HFFc6 (cell line): ENCODE data around the gene SPNS3. TPM values are rescaled to one million over a fixed set of nuclear protein-coding genes. Genes with fewer than 3 reads are reported as not detected.

Experiments used
- DNase-seq: peaks from one replicate; pipeline ENCODE4 v3.0.0-alpha.2; 2018
- H3K27ac Mint-ChIP-seq: 2 replicates; pipeline ENCODE4 v1.8.0; 2020; ENCODE audit warnings: mild to moderate bottlenecking, mixed read lengths
- H3K27me3 Mint-ChIP-seq: 2 replicates; pipeline ENCODE4 v1.8.0; 2021; ENCODE audit warnings: mild to moderate bottlenecking, moderate library complexity, mixed read lengths; ENCODE audit not compliant: insufficient read depth
- H3K36me3 Mint-ChIP-seq: 2 replicates; pipeline ENCODE4 v1.8.0; 2021; ENCODE audit warnings: low read depth, mixed read lengths
- H3K4me1 Mint-ChIP-seq: 2 replicates; pipeline ENCODE4 v1.8.0; 2020; ENCODE audit warnings: low read depth, mixed read lengths
- H3K4me3 Mint-ChIP-seq: 2 replicates; pipeline ENCODE4 v1.8.0; 2020; ENCODE audit warnings: mild to moderate bottlenecking, moderate library complexity, mixed read lengths
- H3K9me3 Mint-ChIP-seq: 2 replicates; pipeline ENCODE4 v1.8.0; 2020; ENCODE audit warnings: mild to moderate bottlenecking, mixed read lengths
- CTCF ChIP-seq: fragments of 200-600 bp; sonication (generic); IDR thresholded peaks from 2 replicates; pipeline ENCODE4 v1.5.0; 2021; ENCODE audit warnings: antibody characterized with exemption, mild to moderate bottlenecking
- total RNA-seq, 6 experiments: library from RNA; stranded (reverse); fragmentation: NEBNext Ultra II Directional; extraction: Animal tissue kit (Norgen Biotek cat#: 25700); gene quantifications; 2 replicates in 1 of 6; 3 replicates in 5 of 6; pipeline ENCODE4 v1.2.3, GENCODE V29; 2021

Gene SPNS3
- total RNA-seq, 6 experiments from 2014 or later: not detected

DNA sequence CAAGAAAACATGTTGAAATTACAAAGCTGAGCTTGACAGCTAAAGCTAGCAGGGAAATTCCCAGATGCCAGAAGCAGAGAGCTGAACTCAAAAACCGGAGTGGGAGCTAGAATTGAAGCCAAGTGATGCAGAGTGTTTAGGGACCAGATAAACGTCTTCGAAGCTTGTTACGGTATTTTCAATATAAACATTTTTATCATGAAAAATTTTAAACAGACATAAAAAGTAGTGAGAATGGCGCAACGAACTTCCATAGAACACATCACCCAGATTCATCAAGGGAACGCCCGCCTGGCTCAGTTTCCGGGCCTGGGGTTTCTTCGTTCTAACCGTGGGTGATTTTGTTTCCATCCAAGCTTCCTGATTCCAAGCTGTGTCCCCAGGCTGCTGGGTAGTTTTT, 83.0 kb downstream of the SPNS3 start:
- Mint-ChIP-seq H3K4me3 (no peak overlapping the region), H3K36me3 (no peaks in the 10 kb centered on the region), H3K27ac (no peak overlapping the region), H3K4me1 (peaks cover 7% of the 10 kb centered on the region; the same call in 1 of the 2 replicates), H3K9me3 (peaks cover 4% of the 10 kb centered on the region; the same call in 1 of the 2 replicates), H3K27me3 (peaks cover 36% of the 10 kb centered on the region)
- DNase-seq: no peak
- no peak for TF ChIP-seq CTCF

GRCh38 chr17:4518901-4519300, 85.2 kb downstream of the SPNS3 start:
- H3K36me3 Mint-ChIP-seq: no peaks in the 10 kb centered on the region
- no peak for TF ChIP-seq CTCF
- peaks cover 30% of the 10 kb centered on the region for H3K27me3 Mint-ChIP-seq
- peaks cover 4% of the 10 kb centered on the region; the same call in 1 of the 2 replicates for H3K9me3 Mint-ChIP-seq
- H3K27ac Mint-ChIP-seq: no peak overlapping the region
- peaks cover 7% of the 10 kb centered on the region; the same call in 1 of the 2 replicates for H3K4me1 Mint-ChIP-seq
- H3K4me3 Mint-ChIP-seq: no peak overlapping the region
- no peak for DNase-seq

- H3K4me1 Mint-ChIP-seq: peaks cover 7% of the 10 kb centered on the region; the same call in 1 of the 2 replicates
- DNase-seq: no peak
- no peak overlapping the region for H3K27ac Mint-ChIP-seq
- H3K27me3 Mint-ChIP-seq: peaks cover 30% of the 10 kb centered on the region
- H3K36me3 Mint-ChIP-seq: no peaks in the 10 kb centered on the region
- no peak overlapping the region for H3K4me3 Mint-ChIP-seq
- TF ChIP-seq CTCF: no peak
- H3K9me3 Mint-ChIP-seq: peaks cover 4% of the 10 kb centered on the region; the same call in 1 of the 2 replicates
Observed at GRCh38 chr17:4519361-4519788, 85.6 kb downstream of the SPNS3 start.

GRCh38 chr17:4520060-4520893, 86.5 kb downstream of the SPNS3 start:
- no peak for DNase-seq
- H3K27ac Mint-ChIP-seq: no peak overlapping the region
- peaks cover 7% of the 10 kb centered on the region; the same call in 1 of the 2 replicates for H3K4me1 Mint-ChIP-seq
- no peak overlapping the region for H3K4me3 Mint-ChIP-seq
- H3K9me3 Mint-ChIP-seq: peaks cover 4% of the 10 kb centered on the region; the same call in 1 of the 2 replicates
- peaks cover 30% of the 10 kb centered on the region for H3K27me3 Mint-ChIP-seq
- TF ChIP-seq CTCF: no peak
- H3K36me3 Mint-ChIP-seq: no peaks in the 10 kb centered on the region

DNA sequence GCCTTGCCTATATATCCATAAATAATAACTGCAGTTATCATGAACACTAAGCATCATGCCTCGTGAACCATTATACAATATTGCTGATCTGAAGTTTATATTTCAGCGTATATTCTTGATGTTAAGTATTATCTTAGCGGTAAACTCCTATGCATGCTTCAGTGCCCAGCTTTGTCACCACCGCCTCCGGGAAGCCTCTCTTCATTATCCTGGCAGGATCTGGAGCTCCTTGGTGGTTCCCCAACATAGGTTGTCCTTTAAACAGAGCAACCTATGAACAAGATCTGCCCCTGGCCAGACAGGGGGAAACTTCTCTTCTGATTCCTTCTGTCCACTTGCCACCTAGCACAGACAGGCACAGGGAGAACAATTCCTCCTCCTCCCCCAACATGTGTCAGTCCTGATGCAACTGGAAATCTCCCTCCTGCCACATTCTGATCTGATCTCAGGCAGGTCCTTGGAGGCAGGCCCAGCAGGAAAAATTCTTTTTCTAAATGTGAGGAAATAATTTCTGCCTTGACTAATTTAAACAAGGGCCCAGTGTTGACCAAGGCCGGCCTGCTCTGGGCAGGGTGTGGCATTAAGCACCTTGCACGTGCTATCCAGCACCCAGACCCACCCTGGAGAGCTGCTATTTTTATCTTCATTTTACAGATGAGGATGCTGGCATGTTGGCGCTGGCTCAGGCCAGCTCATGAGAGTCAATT, 87.3 kb downstream of the SPNS3 start:
- Mint-ChIP-seq H3K4me3 (no peak overlapping the region), H3K9me3 (peaks cover 4% of the 10 kb centered on the region; the same call in 1 of the 2 replicates), H3K27me3 (peaks cover 33% of the 10 kb centered on the region), H3K36me3 (no peaks in the 10 kb centered on the region), H3K4me1 (peaks cover 7% of the 10 kb centered on the region; the same call in 1 of the 2 replicates), H3K27ac (no peak overlapping the region)
- no peak for TF ChIP-seq CTCF
- DNase-seq: no peak
